ENCODE data around the gene SLC38A10. TPM values are rescaled to one million over a fixed set of nuclear protein-coding genes. Genes with fewer than 3 reads are reported as not detected.

SLC38A10 gene
- total RNA-seq, 4 donors from 2014 or later: 126 to 206 (median 169) TPM

DNA sequence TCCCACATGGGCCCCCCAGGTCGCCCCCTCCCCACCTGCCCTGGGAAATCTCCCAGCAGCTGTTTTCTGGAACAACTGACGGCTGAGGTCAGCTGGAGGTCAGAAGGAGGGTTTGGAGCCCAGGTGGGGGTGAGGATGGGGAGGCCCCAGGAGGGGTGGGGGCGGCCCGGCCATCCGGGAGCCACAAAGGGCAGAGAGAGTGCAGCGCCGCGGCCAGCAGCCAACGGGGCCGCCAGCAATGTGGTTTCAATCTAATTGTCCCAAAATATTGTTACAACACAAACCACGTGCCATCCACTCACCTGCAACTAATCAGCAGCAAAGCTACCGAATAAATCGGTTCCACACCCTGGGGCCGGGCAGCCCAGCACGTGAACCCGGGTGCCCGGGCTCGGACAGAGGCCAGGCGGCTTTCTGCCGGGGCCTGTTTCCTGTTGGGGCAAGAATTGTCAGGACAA, 28.3 kb upstream of the SLC38A10 start:
- H3K4me1 ChIP-seq: peaks cover 0 to 8% (median 0%) of the 10 kb centered on the region in 4 donors
- no peaks in the 10 kb centered on the region for H3K9me3 ChIP-seq
- H3K36me3 ChIP-seq: no peaks in the 10 kb centered on the region
- no peak for DNase-seq
- H3K27ac ChIP-seq: no peak overlapping the region
- no peaks in the 10 kb centered on the region for H3K27me3 ChIP-seq
- TF ChIP-seq POLR2A (IDR thresholded peaks at IDR 0.05): no peak
- TF ChIP-seq, protein P1, sequence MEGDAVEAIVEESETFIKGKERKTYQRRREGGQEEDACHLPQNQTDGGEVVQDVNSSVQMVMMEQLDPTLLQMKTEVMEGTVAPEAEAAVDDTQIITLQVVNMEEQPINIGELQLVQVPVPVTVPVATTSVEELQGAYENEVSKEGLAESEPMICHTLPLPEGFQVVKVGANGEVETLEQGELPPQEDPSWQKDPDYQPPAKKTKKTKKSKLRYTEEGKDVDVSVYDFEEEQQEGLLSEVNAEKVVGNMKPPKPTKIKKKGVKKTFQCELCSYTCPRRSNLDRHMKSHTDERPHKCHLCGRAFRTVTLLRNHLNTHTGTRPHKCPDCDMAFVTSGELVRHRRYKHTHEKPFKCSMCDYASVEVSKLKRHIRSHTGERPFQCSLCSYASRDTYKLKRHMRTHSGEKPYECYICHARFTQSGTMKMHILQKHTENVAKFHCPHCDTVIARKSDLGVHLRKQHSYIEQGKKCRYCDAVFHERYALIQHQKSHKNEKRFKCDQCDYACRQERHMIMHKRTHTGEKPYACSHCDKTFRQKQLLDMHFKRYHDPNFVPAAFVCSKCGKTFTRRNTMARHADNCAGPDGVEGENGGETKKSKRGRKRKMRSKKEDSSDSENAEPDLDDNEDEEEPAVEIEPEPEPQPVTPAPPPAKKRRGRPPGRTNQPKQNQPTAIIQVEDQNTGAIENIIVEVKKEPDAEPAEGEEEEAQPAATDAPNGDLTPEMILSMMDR (IDR thresholded peaks at IDR 0.05): no peak
- H3K4me3 ChIP-seq: no peak overlapping the region

DNA sequence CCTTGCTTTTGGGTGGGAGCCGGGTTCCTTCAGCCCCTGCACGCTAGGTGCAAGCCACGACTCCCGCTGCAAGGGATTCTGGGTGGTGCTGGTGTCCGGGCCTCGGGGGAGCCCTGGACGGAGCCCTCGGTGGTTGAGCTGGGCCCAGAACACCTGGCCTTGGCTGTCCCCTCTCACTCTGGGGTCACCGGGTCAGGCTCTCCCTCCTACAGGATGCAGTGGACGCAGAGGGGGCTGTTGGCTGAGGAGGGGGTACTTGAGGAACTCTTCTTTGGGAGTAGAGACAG, 27.9 kb upstream of the SLC38A10 start:
- Histone ChIP-seq H3K4me3 (no peak overlapping the region), H3K27ac (no peak overlapping the region), H3K4me1 (peaks cover 0 to 4% (median 0%) of the 10 kb centered on the region in 4 donors), H3K9me3 (no peaks in the 10 kb centered on the region), H3K36me3 (no peaks in the 10 kb centered on the region), H3K27me3 (no peaks in the 10 kb centered on the region)
- no peak for TF ChIP-seq POLR2A (IDR thresholded peaks at IDR 0.05)
- TF ChIP-seq, protein P1 (IDR thresholded peaks at IDR 0.05): no peak
- no peak for DNase-seq

DNA sequence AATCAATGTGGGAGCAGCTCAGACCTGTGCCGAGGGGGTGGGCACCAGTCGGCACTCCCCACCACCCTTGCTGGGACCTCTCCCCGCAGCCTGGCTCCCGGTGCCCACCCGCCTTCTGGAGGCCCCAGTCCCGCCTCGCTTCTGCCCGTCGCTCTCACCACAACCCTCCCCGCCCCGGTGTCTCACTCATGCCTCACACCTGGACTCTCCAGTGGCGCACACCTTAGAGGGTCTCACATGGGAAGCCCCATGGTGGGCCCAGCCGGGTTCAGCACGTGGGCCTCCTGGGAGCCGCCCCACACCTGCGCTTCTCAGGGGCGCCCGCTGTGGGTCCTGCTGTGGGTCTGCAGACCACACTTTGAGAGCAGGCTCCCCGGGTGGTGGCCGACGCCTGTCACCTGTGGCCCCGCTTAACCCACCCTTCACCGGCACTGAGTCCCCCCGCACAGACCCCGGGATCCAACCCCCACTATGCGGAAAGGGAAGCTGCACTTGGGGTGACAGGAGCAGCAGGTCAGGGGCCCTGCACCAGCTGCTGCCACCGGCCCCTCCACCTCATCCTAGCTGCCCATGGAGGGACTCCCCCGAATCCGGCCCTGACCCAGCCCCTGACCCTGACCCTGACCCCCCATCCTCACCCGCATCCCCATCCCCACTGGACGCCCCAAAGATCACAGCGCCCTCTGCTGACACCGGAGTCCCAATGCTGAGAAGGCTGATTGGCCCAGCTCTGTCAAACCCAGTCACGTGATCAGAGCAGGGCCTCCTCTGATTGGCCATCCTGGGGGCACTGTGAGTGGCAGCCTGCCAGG, 27.4 kb upstream of the SLC38A10 start:
- DNase-seq: peak in 1 of 3 donors; percentile 71
- no peaks in the 10 kb centered on the region for H3K4me1 ChIP-seq
- no peak overlapping the region for H3K27ac ChIP-seq

DNA sequence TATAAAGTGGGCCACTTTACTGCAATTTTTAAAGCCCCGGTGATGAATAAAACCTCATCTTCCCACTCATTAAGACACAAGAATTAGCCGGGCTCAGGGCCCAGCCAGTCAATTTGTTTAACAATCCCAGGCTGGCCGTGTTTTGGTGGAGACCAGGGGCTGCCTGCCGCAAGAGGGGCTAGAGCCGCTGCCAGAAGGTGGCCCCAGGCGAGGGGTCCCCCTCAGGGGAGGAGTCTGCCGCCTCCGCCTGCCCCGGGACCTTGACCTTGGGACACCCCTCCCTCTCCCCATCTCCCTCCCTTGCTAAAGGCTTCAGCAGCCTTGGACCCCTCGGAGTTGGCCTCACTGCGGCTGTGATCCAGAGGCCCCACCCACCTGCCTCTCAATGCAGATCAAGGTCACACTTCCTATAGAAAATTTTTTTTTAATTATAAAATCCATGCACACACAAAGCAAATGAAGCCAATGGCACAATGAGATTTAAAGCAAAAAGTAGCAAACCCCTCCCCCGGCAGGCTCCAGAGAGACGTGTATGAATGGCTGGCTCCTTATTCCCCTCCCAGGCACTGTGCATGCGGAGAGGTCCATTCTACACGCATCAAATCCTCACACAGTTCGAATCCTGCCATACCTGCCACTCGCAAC, 23.0 kb upstream of the SLC38A10 start:
- no peak for TF ChIP-seq POLR2A (IDR thresholded peaks at IDR 0.05)
- TF ChIP-seq, protein P1 (IDR thresholded peaks at IDR 0.05): no peak
- no peaks in the 10 kb centered on the region for H3K36me3 ChIP-seq
- no peak overlapping the region for H3K27ac ChIP-seq
- H3K4me3 ChIP-seq: no peak overlapping the region
- peaks cover 0 to 5% (median 0%) of the 10 kb centered on the region in 4 donors for H3K4me1 ChIP-seq
- DNase-seq: no peak
- H3K9me3 ChIP-seq: no peaks in the 10 kb centered on the region
- no peaks in the 10 kb centered on the region for H3K27me3 ChIP-seq

More for the DNA sequence above, 27.4 kb upstream of the SLC38A10 start:
- H3K27me3 ChIP-seq: no peaks in the 10 kb centered on the region
- no peaks in the 10 kb centered on the region for H3K9me3 ChIP-seq
- H3K36me3 ChIP-seq: no peaks in the 10 kb centered on the region
- TF ChIP-seq, protein P1 (IDR thresholded peaks at IDR 0.05): peak in 4 of 6 experiments; percentile 16 to 49 (median 40)
- no peak for TF ChIP-seq POLR2A (IDR thresholded peaks at IDR 0.05)
- no peak overlapping the region for H3K4me3 ChIP-seq

DNA sequence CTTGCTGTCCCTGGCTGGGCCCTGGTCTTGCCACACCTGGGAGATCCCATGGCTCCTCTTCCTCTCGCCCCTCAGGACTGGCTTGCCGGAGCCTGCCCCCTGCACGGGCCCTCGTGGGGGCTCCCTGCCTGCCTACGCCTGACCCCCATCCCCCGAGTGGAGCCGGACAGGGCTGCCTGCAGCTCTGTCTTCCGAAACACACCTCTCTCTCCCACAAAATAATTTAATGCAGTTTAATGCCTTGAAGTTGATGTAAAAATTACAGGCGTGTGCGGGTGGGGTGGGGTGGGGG, 22.4 kb upstream of the SLC38A10 start:
- DNase-seq: no peak
- Histone ChIP-seq H3K9me3 (no peaks in the 10 kb centered on the region), H3K4me1 (peaks cover 0 to 5% (median 0%) of the 10 kb centered on the region in 4 donors), H3K4me3 (no peak overlapping the region), H3K36me3 (no peaks in the 10 kb centered on the region), H3K27ac (no peak overlapping the region), H3K27me3 (no peaks in the 10 kb centered on the region)
- TF ChIP-seq, protein P1 (IDR thresholded peaks at IDR 0.05): no peak
- no peak for TF ChIP-seq POLR2A (IDR thresholded peaks at IDR 0.05)
